NCI-H2029 (cell line): Measurements from ENCODE around the gene PHIP.

Experiments
- DNase-seq: peaks from one replicate; lab custom pipeline; 2025; lab: John Stamatoyannopoulos, UW

The PHIP gene

DNA sequence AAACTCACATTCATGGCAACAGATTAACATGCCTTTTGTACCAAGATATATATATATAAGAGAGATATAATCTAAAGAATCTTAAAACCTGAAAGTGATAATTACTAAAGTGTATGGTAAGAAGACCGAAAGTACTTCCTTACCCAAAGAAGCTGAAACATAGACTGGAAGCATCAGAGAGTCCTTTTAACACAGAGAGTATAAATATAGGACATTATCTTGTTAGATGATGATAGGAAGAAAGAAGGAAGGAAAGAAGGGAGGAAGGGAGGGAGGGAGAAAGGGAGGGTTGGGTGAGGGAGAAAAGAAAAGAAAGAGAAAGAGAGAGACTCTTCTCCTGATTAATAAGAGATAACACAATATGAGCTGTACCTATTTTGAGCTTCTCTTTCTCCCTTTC, 68.2 kb downstream of the PHIP start:
- DNase-seq, result no peak

DNA sequence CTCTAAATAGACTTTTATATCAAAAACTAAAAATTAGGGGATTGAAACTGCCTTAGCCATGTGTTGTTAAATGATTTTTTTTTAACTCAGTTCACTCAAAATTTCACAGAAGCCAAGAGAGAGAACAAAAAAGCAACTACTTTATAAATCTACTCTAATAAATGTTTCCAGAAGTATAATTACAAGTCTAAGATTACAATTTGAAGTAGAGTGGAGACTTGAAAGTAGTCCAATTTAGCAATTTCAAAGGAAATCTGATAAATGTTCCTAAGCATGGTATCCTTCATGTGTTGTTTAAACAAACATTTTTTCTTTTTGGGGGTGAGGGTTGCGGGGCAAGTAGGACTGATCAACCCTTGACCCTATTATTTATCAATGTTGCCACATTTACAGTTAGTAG, 72.6 kb downstream of the PHIP start:
- DNase-seq, result no peak

GRCh38 chr6:79005024-79005423, 73.0 kb downstream of the PHIP start:
- DNase-seq, result no peak

DNA sequence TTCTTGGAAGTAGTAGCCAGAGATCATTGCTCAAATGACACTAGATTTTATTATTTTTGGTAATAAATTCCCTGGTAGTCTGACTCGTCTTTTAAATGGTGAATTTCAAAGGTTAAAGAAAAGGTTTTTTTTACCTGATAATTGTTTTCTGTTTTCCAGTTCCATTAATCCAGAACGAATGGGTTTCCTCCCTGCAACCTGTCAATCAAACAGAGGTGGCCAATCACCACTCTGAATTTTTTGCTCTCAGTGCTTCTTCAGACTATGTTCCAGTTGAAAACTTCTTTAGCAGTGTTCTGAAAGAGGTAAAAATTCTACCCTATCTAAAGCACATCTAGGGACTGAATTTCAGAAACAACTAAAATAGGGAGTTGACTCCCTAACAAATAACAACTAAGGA, 73.8 kb downstream of the PHIP start:
- no peak for DNase-seq

- DNase-seq, result no peak
Observed at GRCh38 chr6:79001415-79001814, 76.6 kb downstream of the PHIP start.

GRCh38 chr6:78999737-79000136, 78.3 kb downstream of the PHIP start:
- no peak for DNase-seq

GRCh38 chr6:78995946-78996345, 82.1 kb downstream of the PHIP start:
- DNase-seq, result no peak

- no peak for DNase-seq
Observed at GRCh38 chr6:78995346-78995745, 82.7 kb downstream of the PHIP start.

DNA sequence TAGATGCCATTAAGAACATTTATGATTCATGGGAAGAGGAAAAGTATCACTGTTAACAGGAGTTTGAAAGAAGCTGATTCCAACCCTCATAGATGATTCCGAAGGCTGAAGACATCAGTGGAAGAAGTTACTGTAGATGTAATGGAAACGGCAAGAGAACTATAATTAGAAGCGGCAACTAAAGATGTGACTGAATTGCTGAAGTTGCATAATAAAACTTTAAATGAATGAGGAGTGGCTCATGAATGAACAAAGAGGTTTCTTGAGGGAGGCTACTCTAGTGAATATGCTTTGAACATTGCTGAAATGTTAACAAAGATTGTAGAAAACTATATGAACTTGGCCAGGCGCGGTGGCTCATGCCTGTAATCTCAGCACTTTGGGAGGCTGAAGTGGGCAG, 84.1 kb downstream of the PHIP start:
- no peak for DNase-seq

DNA sequence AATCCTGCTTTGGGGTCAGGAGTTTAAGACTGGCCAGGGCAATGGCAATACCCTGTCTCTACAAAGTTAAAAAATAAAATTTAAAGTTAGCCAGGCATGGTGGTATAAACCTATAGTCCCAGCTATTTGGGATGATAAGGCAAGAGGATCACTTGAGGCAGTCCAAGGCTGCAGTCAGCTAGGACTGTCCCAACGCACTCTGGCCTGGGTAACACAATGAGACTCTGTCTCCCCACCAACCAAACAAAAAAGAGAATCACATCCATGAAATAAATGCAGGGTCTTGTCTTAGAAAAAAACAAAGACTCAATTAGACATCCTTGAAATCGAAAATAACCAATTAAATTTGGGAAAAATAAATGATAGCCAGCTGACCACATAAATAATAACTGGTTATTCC, 88.9 kb downstream of the PHIP start:
- DNase-seq, result no peak

GRCh38 chr6:78986161-78986560, 91.9 kb downstream of the PHIP start:
- DNase-seq, result no peak

DNA sequence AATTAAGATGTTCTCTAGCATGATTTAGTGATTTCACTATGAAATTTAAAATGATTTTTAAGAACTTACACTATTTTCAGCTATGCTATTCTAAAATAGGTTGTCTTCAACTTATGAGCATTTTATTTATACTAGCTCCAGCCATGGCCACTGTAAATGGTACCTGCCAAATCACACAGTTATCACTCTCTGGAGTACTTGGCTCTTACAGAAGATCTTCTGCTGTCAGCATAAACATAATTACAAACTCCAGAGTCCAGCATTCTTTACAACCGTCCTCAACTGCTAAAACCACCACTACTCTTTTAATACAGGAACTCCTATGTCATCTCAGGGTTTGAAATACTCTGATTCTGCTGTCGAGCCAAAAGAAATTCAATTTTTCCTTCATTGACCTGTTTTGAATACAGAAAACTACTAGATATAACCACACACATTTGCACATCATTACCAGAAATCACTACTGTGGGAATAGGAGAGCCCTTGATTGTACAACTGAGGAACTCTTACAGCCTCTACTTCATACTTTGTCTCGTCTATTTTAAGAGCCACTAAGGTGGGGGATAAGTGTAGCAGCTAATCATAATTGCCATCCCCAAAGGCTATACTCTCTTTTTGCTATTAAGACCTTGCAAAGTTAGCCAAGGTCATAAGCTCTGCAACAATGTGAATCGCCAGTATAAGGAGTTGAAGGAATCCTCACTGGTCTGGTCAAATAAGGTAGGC, 93.7 kb downstream of the PHIP start:
- DNase-seq, result no peak

GRCh38 chr6:78967191-78967590, 110.9 kb downstream of the PHIP start:
- no peak for DNase-seq

DNA sequence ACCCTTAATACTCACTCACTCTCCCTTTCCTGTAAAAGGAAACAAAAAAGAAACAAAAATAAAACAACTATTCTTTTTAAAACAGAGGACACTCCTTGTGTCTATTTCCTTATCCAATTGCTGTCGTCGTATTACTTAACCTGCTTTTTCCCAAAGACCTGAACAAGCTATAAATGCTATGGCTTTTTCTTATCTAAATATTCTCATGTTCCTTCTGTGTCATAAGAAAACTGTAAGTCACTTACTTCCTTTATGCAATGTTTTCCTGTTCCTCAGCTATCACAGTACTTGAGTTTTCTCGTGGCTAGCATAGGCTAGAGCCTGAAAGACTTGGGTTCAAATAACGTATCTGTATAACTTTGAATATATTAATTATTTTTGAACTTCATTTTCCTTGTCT, 111.5 kb downstream of the PHIP start:
- no peak for DNase-seq

GRCh38 chr6:78962448-78962847, 115.6 kb downstream of the PHIP start:
- DNase-seq, result no peak

DNA sequence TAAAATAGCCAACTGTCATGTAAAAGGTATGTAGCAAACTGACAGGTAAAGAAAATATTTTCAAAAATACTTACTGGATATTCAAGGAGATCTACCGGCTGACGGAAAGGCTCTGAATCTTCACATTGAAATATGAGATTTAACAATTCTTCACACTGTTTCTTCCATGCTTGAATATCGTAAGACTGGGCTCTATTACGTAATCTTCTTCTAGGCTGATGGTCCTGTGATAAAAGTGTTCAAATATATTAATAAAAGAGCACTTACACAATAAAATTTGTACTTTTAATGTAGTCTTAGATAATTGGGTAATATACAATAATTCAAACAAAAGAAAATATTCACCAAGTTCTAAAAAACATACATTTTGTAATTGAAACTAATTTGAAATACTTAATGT, 123.3 kb downstream of the PHIP start:
- no peak for DNase-seq

DNA sequence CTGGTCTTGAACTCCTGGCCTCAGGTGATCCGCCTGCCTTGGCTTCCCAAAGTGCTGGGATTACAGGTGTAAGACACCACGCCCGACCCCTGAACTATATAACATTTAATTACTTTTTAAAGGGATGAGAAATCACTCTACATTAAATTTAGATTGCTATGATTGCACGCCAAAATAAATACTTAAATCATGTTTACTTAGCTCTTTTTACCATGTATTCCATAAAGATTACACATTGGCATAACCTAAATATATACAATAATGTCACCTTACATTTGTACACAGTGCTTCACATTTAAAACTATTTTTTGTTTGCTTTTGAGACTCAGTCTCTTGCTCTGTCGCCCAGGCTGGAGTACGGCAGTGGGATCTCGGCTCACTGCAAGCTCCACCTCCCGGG, 124.3 kb downstream of the PHIP start:
- DNase-seq, result no peak

DNA sequence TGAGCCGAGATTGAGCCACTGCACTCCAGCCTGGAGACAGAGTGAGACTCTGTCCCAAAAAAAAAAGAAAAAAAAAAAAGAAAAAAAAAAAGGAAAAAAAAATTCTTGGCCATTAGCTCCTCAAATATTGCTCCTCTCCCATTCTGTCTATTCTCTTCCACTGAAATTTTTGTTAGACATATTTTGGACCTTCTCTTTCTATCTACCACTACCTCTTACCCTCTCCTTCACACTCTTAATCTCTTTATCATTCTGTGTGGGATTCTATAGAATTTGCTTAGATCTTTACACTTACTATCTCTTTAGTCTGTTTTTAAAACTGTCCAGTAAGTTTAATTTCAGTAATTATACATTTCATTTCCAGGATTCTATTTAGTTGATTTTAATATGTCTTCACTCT, 125.7 kb downstream of the PHIP start:
- no peak for DNase-seq

DNA sequence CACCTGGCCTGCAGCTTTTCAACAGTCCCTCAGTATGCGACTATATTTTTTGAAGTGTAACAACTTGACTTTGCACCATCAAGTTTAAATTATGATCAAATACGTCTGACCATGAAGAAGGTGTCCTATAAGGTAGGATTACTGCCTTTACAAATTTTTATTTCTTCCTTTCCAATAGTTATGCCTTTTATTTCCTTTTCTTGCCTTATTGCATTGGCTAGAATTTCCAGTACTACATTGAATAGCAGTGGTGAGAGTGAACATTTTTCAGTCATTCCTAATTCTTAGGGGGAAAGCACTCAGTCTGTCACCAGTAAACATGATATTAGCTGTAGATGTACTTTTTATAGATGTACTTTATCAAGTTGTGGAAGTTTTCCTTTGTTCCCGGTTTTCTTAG, 129.3 kb downstream of the PHIP start:
- no peak for DNase-seq

DNA sequence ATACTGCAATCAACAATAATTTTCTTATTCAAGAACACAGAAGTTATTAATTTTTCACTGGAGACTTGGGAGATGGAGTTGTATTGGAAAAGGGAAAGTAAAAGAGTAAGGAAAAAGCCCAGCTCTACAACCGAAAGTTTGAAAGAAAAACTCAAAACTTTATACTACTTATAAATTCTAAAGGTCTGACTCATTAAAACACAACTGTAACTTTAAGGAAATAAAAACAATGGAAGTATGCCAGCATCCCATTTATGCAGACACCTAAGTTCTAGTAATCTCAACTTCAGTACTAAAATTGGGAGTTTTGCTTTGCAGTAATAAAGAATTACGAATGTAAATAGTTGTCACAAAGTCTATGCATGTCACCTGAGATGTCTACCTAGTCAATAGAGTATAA, 130.1 kb downstream of the PHIP start:
- DNase-seq, result no peak

DNA sequence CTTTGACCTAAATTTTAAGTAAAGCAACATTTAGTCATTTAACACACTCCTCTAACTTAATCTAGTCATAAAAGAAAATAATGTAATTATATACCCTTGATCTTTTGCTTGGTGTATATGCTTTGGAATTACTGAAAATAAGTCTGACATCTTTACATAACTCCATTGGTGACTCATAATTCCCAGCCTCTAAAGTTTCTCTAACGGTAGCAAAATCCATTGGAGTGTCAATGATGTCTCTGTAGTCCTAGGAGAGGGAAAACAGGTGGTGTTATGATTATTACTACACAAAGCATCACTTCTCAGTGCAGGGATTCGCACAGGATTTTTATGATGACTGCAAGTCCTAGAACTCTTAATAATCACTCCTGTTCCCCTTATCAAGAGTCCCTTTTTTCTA, 130.5 kb downstream of the PHIP start:
- no peak for DNase-seq

- DNase-seq, result no peak
Observed at GRCh38 chr6:78942446-78942845, 135.6 kb downstream of the PHIP start.

GRCh38 chr6:78936515-78936914, 141.5 kb downstream of the PHIP start:
- no peak for DNase-seq

DNA sequence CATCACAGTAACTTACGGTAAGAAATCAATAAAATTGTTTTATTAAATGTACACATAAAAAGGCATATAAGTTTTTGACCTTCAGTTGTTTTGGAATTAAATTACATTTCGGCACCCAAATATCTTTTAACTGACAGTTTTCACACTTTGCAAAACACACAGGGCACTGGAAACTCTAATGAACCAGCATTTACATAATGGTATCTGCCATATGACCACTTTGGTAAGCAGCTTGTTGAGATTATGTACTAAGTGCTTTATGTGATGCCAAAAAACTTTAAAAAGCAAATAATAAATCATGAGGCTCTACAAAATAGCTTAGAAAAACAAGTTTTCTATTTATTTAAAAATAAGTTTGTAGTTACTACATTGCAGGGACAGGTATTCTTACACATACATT, 142.5 kb downstream of the PHIP start:
- DNase-seq, result no peak

GRCh38 chr6:78925317-78925716, 152.7 kb downstream of the PHIP start:
- no peak for DNase-seq
